Measurements from ENCODE around the gene GAB2.

DNA sequence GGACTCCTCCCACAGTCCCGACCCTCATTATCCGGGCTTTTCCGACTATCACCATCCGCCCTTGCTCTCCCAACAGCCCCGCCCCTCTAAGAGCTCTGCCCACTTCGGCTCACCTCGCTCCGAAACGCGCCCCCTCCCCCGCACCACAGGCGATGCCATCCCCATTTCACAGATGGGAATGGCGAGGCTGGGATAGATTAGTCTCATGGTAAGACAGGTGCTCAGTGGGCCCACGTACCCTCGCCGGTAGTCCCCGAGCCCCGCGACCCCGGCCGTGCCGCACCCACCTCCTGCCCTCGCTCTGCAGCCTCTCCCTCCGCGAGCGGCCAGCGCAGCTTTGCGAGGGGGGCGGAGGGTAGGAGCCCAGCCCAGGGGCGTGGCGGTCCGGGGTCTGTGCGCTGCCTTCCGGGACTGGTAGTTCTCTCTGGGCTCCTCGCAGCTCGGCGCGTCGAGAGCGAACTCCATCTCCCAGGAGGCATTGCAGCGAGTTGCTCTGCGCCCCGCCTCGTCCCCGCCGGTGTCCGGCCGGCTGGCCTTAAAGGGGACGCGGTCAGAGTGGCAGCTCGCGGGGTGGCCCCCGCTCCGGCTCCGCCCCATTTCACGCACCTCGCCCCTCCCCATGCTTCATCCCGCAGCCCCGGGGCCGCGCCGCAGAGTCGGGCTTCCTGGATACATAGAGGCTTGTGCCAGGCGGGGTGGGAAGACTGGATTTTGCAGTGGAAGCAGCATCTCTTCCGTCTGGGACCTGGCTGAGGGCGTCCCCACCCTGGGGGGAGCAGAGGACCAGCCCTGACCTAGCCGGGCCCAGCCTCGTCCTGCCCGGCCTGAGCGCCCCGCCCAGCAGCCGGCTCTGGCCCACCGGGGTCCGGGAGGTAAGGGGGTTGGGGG, 229.1 kb downstream of the GAB2 start, which contains the start of the genes KCTD21 and USP35:
- TF ChIP-seq, protein P1, sequence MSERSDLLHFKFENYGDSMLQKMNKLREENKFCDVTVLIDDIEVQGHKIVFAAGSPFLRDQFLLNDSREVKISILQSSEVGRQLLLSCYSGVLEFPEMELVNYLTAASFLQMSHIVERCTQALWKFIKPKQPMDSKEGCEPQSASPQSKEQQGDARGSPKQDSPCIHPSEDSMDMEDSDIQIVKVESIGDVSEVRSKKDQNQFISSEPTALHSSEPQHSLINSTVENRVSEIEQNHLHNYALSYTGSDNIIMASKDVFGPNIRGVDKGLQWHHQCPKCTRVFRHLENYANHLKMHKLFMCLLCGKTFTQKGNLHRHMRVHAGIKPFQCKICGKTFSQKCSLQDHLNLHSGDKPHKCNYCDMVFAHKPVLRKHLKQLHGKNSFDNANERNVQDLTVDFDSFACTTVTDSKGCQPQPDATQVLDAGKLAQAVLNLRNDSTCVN (tag by site-specific recombination; optimal IDR thresholded peaks at IDR 0.05) = peak; percentile 81
- TF ChIP-seq CTCF (tag by site-specific recombination; IDR thresholded peaks at IDR 0.05) (no peak), BCL6B (tag by site-specific recombination; IDR thresholded peaks at IDR 0.05) (no peak), MZF1 (tag by site-specific recombination; IDR thresholded peaks at IDR 0.05; ENCODE audit: borderline replicate concordance) (no peak), ZNF280D (tag by site-specific recombination; IDR thresholded peaks at IDR 0.05) (peak; percentile 90; the same call in 1 of the 2 replicates), ZNF18 (tag by site-specific recombination; IDR thresholded peaks at IDR 0.05) (no peak), ZNF677 (tag by site-specific recombination; IDR thresholded peaks at IDR 0.05) (no peak), PRDM10 (tag by site-specific recombination; IDR thresholded peaks at IDR 0.05) (no peak; the same call in 1 of the 2 replicates), ZNF544 (tag by site-specific recombination; IDR thresholded peaks at IDR 0.05) (no peak), AEBP2 (tag by site-specific recombination; IDR thresholded peaks at IDR 0.05; ENCODE audit: borderline replicate concordance) (no peak), ZFP37 (tag by site-specific recombination; IDR thresholded peaks at IDR 0.05) (0 out of 2 replicates have a peak, but pooled peaks have one; percentile 79), ZNF239 (tag by site-specific recombination; IDR thresholded peaks at IDR 0.05) (no peak)
- TF ChIP-seq, protein P2, sequence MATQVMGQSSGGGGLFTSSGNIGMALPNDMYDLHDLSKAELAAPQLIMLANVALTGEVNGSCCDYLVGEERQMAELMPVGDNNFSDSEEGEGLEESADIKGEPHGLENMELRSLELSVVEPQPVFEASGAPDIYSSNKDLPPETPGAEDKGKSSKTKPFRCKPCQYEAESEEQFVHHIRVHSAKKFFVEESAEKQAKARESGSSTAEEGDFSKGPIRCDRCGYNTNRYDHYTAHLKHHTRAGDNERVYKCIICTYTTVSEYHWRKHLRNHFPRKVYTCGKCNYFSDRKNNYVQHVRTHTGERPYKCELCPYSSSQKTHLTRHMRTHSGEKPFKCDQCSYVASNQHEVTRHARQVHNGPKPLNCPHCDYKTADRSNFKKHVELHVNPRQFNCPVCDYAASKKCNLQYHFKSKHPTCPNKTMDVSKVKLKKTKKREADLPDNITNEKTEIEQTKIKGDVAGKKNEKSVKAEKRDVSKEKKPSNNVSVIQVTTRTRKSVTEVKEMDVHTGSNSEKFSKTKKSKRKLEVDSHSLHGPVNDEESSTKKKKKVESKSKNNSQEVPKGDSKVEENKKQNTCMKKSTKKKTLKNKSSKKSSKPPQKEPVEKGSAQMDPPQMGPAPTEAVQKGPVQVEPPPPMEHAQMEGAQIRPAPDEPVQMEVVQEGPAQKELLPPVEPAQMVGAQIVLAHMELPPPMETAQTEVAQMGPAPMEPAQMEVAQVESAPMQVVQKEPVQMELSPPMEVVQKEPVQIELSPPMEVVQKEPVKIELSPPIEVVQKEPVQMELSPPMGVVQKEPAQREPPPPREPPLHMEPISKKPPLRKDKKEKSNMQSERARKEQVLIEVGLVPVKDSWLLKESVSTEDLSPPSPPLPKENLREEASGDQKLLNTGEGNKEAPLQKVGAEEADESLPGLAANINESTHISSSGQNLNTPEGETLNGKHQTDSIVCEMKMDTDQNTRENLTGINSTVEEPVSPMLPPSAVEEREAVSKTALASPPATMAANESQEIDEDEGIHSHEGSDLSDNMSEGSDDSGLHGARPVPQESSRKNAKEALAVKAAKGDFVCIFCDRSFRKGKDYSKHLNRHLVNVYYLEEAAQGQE (tag by site-specific recombination; IDR thresholded peaks at IDR 0.05) = no peak
- TF ChIP-seq, protein P3, sequence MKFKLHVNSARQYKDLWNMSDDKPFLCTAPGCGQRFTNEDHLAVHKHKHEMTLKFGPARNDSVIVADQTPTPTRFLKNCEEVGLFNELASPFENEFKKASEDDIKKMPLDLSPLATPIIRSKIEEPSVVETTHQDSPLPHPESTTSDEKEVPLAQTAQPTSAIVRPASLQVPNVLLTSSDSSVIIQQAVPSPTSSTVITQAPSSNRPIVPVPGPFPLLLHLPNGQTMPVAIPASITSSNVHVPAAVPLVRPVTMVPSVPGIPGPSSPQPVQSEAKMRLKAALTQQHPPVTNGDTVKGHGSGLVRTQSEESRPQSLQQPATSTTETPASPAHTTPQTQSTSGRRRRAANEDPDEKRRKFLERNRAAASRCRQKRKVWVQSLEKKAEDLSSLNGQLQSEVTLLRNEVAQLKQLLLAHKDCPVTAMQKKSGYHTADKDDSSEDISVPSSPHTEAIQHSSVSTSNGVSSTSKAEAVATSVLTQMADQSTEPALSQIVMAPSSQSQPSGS (tag by site-specific recombination; IDR thresholded peaks at IDR 0.05; ENCODE audit: low read depth) = no peak
